ENCODE data around the gene DCPS.
"Not testable (repeated sequence)": the region's sequence is repeated elsewhere in the genome, so short reads cannot be mapped to it uniquely, and the experiment has no call there.

The DCPS gene

GRCh38 chr11:126303623-126304456 is at the start of gene DCPS:
DCPS (plus strand) TSS chr11:126304060; CDS start chr11:126304081, 21 bp downstream.
- DNase-seq = peak; percentile 96

GRCh38 chr11:126254819-126255218 is 49.0 kb upstream of the DCPS start:
- DNase-seq = no peak

GRCh38 chr11:126255507-126255906 is 48.4 kb upstream of the DCPS start:
- not testable (repeated sequence) for DNase-seq

- DNase-seq = no peak
Measured at GRCh38 chr11:126256216-126256615, 47.6 kb upstream of the DCPS start.

- DNase-seq = no peak
Measured at GRCh38 chr11:126257144-126257543, 46.7 kb upstream of the DCPS start.

- no peak for DNase-seq
Measured at GRCh38 chr11:126257764-126258163, 46.1 kb upstream of the DCPS start.

GRCh38 chr11:126262216-126262615 is 41.6 kb upstream of the DCPS start:
- DNase-seq = no peak

- DNase-seq = no peak
Measured at GRCh38 chr11:126263489-126263888, 40.4 kb upstream of the DCPS start.

- no peak for DNase-seq
Measured at GRCh38 chr11:126265811-126266210, 38.0 kb upstream of the DCPS start.

GRCh38 chr11:126267650-126268049 is 36.2 kb upstream of the DCPS start:
- no peak for DNase-seq

GRCh38 chr11:126268361-126268707 is 35.5 kb upstream of the DCPS start:
- DNase-seq = no peak

- DNase-seq = peak; percentile 100
Measured at GRCh38 chr11:126268708-126269579, 34.9 kb upstream of the DCPS start, which contains the start of the genes FOXRED1 and SRPRA. FOXRED1 (plus strand) TSS chr11:126269154; CDS start chr11:126269207, 53 bp downstream. SRPRA (minus strand) TSS chr11:126268895; CDS start chr11:126268804, 91 bp downstream.

- DNase-seq = no peak
Measured at GRCh38 chr11:126277322-126277721, 26.5 kb upstream of the DCPS start.

- no peak for DNase-seq
Measured at GRCh38 chr11:126277780-126278179, 26.1 kb upstream of the DCPS start.

- DNase-seq = no peak
Measured at GRCh38 chr11:126279191-126279590, 24.7 kb upstream of the DCPS start.

GRCh38 chr11:126280595-126280994 is 23.3 kb upstream of the DCPS start:
- no peak for DNase-seq

- DNase-seq = no peak
Measured at GRCh38 chr11:126281245-126281644, 22.6 kb upstream of the DCPS start.

GRCh38 chr11:126281666-126282175 is 22.1 kb upstream of the DCPS start:
- no peak for DNase-seq

- peak; percentile 81 for DNase-seq
Measured at GRCh38 chr11:126282361-126282735, 21.5 kb upstream of the DCPS start.

- DNase-seq = peak; percentile 78
Measured at GRCh38 chr11:126282736-126283591, 20.9 kb upstream of the DCPS start, which contains the start of gene TIRAP. TIRAP (plus strand) TSS chr11:126283093; CDS start chr11:126290895, 7,802 bp downstream.

- no peak for DNase-seq
Measured at GRCh38 chr11:126284829-126285228, 19.0 kb upstream of the DCPS start.

- no peak for DNase-seq
Measured at GRCh38 chr11:126288237-126288636, 15.6 kb upstream of the DCPS start.

Data from right forelimb (tissue), 1 donor.